Measurements from ENCODE around the gene VPS9D1. TPM values are rescaled to one million over a fixed set of nuclear protein-coding genes. Genes with fewer than 3 reads are reported as not detected.
"Not testable (repeated sequence)": the region's sequence is repeated elsewhere in the genome, so short reads cannot be mapped to it uniquely, and the experiment has no call there.

The VPS9D1 gene
- total RNA-seq, 1 donor from 2014 or later = 11.1 TPM

GRCh38 chr16:89685916-89686315, 34.8 kb downstream of the VPS9D1 start:
- DNase-seq (ENCODE audit: missing footprints) (no peak), ATAC-seq (no peak)
- intact Hi-C loops (cut with DNase I) = no loop called here

GRCh38 chr16:89678258-89678657, 42.4 kb downstream of the VPS9D1 start:
- ATAC-seq (no peak), DNase-seq (ENCODE audit: missing footprints) (no peak)
- intact Hi-C loops (cut with DNase I) = no loop called here

GRCh38 chr16:89672177-89672941, 48.3 kb downstream of the VPS9D1 start:
- ATAC-seq (no peak), DNase-seq (ENCODE audit: missing footprints) (no peak)
- intact Hi-C loops (cut with DNase I) = no loop called here

GRCh38 chr16:89671565-89671964, 49.1 kb downstream of the VPS9D1 start:
- DNase-seq (ENCODE audit: missing footprints); intact Hi-C loops (cut with DNase I); ATAC-seq: not testable (repeated sequence)

GRCh38 chr16:89670496-89671431, 49.9 kb downstream of the VPS9D1 start:
- ATAC-seq (no peak), DNase-seq (ENCODE audit: missing footprints) (no peak)
- intact Hi-C loops (cut with DNase I) = no loop called here

GRCh38 chr16:89669755-89670154, 50.9 kb downstream of the VPS9D1 start:
- ATAC-seq (no peak), DNase-seq (ENCODE audit: missing footprints) (no peak)
- intact Hi-C loops (cut with DNase I) = no loop called here

GRCh38 chr16:89668790-89669158, 51.9 kb downstream of the VPS9D1 start:
- intact Hi-C loops (cut with DNase I) = no loop called here
- DNase-seq (ENCODE audit: missing footprints) (no peak), ATAC-seq (no peak)

- DNase-seq (ENCODE audit: missing footprints) (no peak), ATAC-seq (no peak)
- intact Hi-C loops (cut with DNase I) = no loop called here
Observed at GRCh38 chr16:89667633-89668032, 53.1 kb downstream of the VPS9D1 start.

GRCh38 chr16:89667000-89667399, 53.7 kb downstream of the VPS9D1 start:
- DNase-seq (ENCODE audit: missing footprints); ATAC-seq; intact Hi-C loops (cut with DNase I): not testable (repeated sequence)

GRCh38 chr16:89664238-89664637, 56.5 kb downstream of the VPS9D1 start:
- DNase-seq (ENCODE audit: missing footprints); intact Hi-C loops (cut with DNase I); ATAC-seq: not testable (repeated sequence)

GRCh38 chr16:89661215-89661614, 59.5 kb downstream of the VPS9D1 start:
- intact Hi-C loops (cut with DNase I) = no loop called here
- DNase-seq (ENCODE audit: missing footprints) (no peak), ATAC-seq (no peak)

GRCh38 chr16:89660146-89660545, 60.6 kb downstream of the VPS9D1 start:
- intact Hi-C loops (cut with DNase I) = no loop called here
- no peak for DNase-seq (ENCODE audit: missing footprints)
- no peak for ATAC-seq

- DNase-seq (ENCODE audit: missing footprints) (peak; percentile 52), ATAC-seq (no peak)
- intact Hi-C loops (cut with DNase I) = loop anchor here (5.0 to 10.0 kb wide), 2 partner anchors 44 to 334 kb away; partner anchors contain the start of gene SPATA2L
Observed at GRCh38 chr16:89658221-89658879, 62.3 kb downstream of the VPS9D1 start.

- intact Hi-C loops (cut with DNase I) = loop anchor here (5.0 to 10.0 kb wide), 2 partner anchors 45 to 333 kb away; partner anchors contain the start of gene SPATA2L
- DNase-seq (ENCODE audit: missing footprints) (peak; percentile 95), ATAC-seq (peak; percentile 98)
Observed at GRCh38 chr16:89657442-89658220, 63.1 kb downstream of the VPS9D1 start, which contains the start of the genes CHMP1A and SPATA33. Gene CHMP1A (minus strand): TSS chr16:89657708. CDS start chr16:89657588, 120 bp downstream. Gene SPATA33 (plus strand): TSS chr16:89657836. CDS start chr16:89657912, 76 bp downstream.
